Fibroblast of lung (primary cell): ENCODE measurements around the gene RANBP10.

Experiments
- CTCF ChIP-seq, 2 donors: IDR thresholded peaks in 1 of 2; conservative IDR thresholded peaks in 1 of 2; 1 replicate in 1 of 2; 2 replicates in 1 of 2; pipeline ENCODE4 v1.5.1; 2011 to 2012; ENCODE audit warnings: low read length in 2 of 2, control low read depth in 1 of 2, inconsistent platforms in 1 of 2, low read depth in 1 of 2, mild to moderate bottlenecking in 1 of 2
- EZH2 ChIP-seq: IDR thresholded peaks from 2 replicates; pipeline ENCODE4 v1.5.1; 2012; ENCODE audit warnings: low read length, control low read depth, mild to moderate bottlenecking; ENCODE audit errors: missing control alignments

GRCh38 chr16:67774457-67774853 is 31.9 kb downstream of the RANBP10 start:
- TF ChIP-seq EZH2 (no peak), CTCF (conservative IDR thresholded peaks at IDR 0.05 in 1 of 2, IDR thresholded peaks at IDR 0.05 in 1 of 2; ENCODE audit: low read depth in 1 of 2, low read length in 2 of 2) (no peak)
